CMK (cell line): ENCODE data around the gene TICAM1.
"Not testable (repeated sequence)": the region's sequence is repeated elsewhere in the genome, so short reads cannot be mapped to it uniquely, and the experiment has no call there.

Experiments
- DNase-seq: peaks from one replicate; pipeline ENCODE4 v3.0.0-alpha.2; 2010; ENCODE audit warnings: low read depth

TICAM1 gene

DNA sequence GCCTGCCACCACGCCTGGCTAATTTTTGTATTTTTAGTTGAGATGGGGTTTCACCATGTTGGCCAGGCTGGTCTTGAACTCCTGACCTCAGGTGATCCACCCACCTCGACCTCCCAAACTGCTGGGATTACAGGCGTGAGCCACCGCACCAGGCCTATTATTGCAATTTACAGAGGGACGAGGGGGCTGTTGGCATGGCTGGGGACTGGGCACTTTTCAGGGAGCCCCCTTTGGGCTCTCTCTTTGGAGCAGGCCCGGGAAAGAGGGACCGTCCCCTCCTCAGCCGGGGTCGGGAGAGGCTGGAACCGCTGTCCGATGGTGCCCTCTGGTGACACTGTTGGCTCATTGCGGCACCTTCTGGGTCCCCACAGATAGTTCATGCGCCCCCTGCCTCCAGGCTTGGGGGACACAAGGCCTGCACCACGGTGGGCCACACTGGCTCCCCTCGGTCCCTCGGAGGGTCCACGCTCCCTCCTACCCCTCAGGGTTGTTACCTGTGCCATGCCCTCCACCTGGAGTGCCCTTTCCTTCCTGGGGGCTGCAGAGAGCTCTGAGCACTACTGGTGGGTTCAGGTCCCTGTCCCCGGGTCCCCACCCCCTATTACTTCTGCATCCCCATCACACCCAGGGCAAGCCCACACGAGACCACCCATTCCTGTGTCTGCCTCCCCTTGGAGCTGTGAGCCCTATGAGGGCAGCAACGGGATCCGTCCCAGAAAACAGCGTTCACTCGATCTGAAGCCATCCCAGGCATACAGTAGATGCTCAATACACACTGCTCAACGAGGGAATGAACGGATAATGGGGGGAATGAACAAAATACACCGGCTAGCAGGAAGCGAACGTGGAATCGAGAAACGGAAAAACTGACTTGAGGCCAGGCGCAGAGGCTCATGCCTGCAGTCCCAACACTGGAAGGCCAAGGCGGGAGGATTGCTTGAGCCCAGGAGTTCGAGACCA lies 27.5 kb downstream of the TICAM1 start:
- peak; percentile 45 for DNase-seq

GRCh38 chr19:4802711-4803110 lies 28.8 kb downstream of the TICAM1 start:
- DNase-seq, result no peak

- no peak for DNase-seq
These were observed 30.4 kb downstream of the TICAM1 start for GRCh38 chr19:4801085-4801619.

- DNase-seq, result no peak
These were observed 30.9 kb downstream of the TICAM1 start for GRCh38 chr19:4800591-4801081.

DNA sequence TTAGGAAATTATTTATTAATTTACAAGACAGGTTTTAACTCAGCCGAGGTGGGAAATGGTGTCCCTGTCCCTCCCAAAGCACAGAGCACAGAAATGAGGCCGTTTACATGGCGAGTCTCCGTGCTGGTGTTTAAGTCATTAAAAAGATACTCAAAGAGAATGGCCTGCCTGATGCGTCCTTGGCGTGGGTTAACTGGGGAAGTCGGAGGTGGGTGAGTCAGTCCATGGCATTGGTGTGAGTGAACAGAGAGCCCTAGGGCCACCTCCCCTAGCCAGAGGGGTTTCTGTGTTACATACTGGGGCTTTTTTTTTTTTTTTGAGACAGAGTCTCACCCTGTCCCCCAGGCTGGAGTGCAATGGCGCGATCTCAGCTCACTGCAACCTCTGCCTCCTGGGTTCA lies 36.1 kb downstream of the TICAM1 start:
- DNase-seq, result no peak

- DNase-seq, result no peak
These were observed 36.5 kb downstream of the TICAM1 start for GRCh38 chr19:4794971-4795370.

- DNase-seq, result not testable (repeated sequence)
These were observed 38.2 kb downstream of the TICAM1 start for GRCh38 chr19:4793278-4793677.

GRCh38 chr19:4792866-4793195 lies 38.7 kb downstream of the TICAM1 start:
- DNase-seq, result not testable (repeated sequence)

DNA sequence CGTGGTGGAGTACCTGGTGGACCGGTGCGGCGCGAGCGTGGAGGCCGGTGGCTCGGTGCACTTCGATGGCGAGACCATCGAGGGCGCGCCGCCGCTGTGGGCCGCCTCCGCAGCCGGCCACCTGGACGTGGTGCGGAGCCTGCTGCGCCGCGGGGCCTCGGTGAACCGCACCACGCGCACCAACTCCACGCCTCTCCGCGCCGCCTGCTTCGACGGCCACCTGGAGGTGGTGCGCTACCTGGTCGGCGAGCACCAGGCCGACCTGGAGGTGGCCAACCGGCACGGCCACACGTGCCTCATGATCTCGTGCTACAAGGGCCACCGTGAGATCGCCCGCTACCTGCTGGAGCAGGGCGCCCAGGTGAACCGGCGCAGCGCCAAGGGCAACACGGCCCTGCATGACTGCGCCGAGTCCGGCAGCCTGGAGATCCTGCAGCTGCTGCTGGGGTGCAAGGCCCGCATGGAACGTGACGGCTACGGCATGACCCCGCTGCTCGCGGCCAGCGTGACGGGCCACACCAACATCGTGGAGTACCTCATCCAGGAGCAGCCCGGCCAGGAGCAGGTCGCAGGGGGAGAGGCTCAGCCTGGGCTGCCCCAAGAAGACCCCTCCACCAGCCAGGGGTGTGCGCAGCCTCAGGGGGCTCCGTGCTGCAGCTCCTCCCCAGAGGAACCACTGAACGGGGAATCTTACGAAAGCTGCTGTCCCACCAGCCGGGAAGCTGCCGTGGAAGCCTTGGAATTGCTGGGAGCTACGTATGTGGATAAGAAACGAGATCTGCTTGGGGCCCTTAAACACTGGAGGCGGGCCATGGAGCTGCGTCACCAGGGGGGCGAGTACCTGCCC lies 39.3 kb downstream of the TICAM1 start:
- not testable (repeated sequence) for DNase-seq

GRCh38 chr19:4791183-4792018 lies 40.1 kb downstream of the TICAM1 start, which contains the start of gene FEM1A:
Gene FEM1A (plus strand): TSS chr19:4791734. CDS start chr19:4791855, 121 bp downstream.
- DNase-seq, result peak; percentile 99

GRCh38 chr19:4786412-4787016 lies 45.0 kb downstream of the TICAM1 start:
- DNase-seq, result not testable (repeated sequence)

- no peak for DNase-seq
These were observed 49.7 kb downstream of the TICAM1 start for GRCh38 chr19:4781801-4782200.

- DNase-seq, result no peak
These were observed 50.7 kb downstream of the TICAM1 start for GRCh38 chr19:4780860-4781259.

- not testable (repeated sequence) for DNase-seq
These were observed 53.4 kb downstream of the TICAM1 start for GRCh38 chr19:4778124-4778523.

- DNase-seq, result no peak
These were observed 54.9 kb downstream of the TICAM1 start for GRCh38 chr19:4776436-4777211.

GRCh38 chr19:4775627-4776152 lies 55.8 kb downstream of the TICAM1 start:
- no peak for DNase-seq

DNA sequence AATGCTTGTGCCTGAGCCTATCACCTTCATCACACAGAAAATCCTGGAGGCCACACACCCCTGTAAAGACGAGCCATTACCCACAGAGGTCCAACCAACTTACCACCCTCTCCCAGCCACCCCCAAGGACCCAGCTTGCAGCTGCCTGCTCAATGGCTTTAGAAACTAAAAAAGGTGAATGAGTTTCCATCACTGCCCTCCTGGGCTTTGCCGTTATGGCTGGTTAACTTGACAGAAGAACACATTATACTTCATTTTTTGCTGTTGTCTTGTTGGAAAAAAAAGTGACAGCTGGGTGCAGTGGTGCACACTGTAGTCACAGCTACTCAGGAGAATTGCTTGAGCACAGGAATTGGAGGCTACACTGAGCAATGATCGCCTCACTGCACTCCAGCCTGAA lies 57.4 kb downstream of the TICAM1 start:
- DNase-seq, result no peak

GRCh38 chr19:4773047-4773640 lies 58.4 kb downstream of the TICAM1 start:
- DNase-seq, result no peak

- no peak for DNase-seq
These were observed 58.9 kb downstream of the TICAM1 start for GRCh38 chr19:4772566-4772965.
